SK-N-SH (cell line): ENCODE data around the gene MAGI2. TPM values are rescaled to one million over a fixed set of nuclear protein-coding genes. Genes with fewer than 3 reads are reported as not detected.

Experiments
- CTCF ChIA-PET: fragments of 300-600, 350-600 bp; formaldehyde crosslinking; extraction: SDS; loops from one replicate; lab custom pipeline; 2021; lab: Yijun Ruan, JAX
- POLR2A ChIA-PET: fragments of 350-600 bp; sonication (Branson Sonifier 250); formaldehyde crosslinking; extraction: SDS; loops from one replicate; lab custom pipeline; 2020; ENCODE audit warnings: antibody characterized with exemption, inconsistent platforms; lab: Yijun Ruan, JAX
- DNase-seq: peaks from one replicate; pipeline ENCODE4 v3.0.0; 2012
- H2AFZ ChIP-seq: fragments of 200-600 bp; sonication (generic); 2 replicates; pipeline ENCODE4 v1.8.1; 2016; ENCODE audit warnings: antibody characterized with exemption, mild to moderate bottlenecking, low read depth
- H3F3A ChIP-seq: fragments of 200-600 bp; sonication (generic); replicated peaks from 2 replicates; pipeline ENCODE3; 2016; ENCODE audit warnings: antibody characterized with exemption, mild to moderate bottlenecking; ENCODE audit not compliant: insufficient read depth
- H3K27ac ChIP-seq, 2 experiments: fragments of 200-500 bp in 1 of 2; fragments of 200-600 bp in 1 of 2; sonication (Bioruptor generic) in 1 of 2; sonication (generic), shearing (Covaris generic) in 1 of 2; 2 replicates each; pipeline versions ENCODE4 v1.5.1 to v1.6.1; 2014 to 2016; ENCODE audit warnings: low read depth in 2 of 2, inconsistent platforms in 1 of 2, low read length in 1 of 2, mild to moderate bottlenecking in 1 of 2, mixed read lengths in 1 of 2
- H3K27me3 ChIP-seq: fragments of 200-600 bp; sonication (generic), shearing (Covaris generic); 2 replicates; pipeline ENCODE4 v1.6.1; 2016; ENCODE audit warnings: mixed run types; ENCODE audit not compliant: insufficient read depth
- H3K36me3 ChIP-seq, 2 experiments: fragments of 200-500 bp in 1 of 2; fragments of 200-600 bp in 1 of 2; sonication (Bioruptor generic) in 1 of 2; sonication (generic) in 1 of 2; replicated peaks in 1 of 2; 2 replicates each; pipeline versions ENCODE3 to v1.5.1; 2014 to 2016; ENCODE audit warnings: low read length in 1 of 2, mild to moderate bottlenecking in 1 of 2; ENCODE audit not compliant: insufficient read depth in 2 of 2, control insufficient read depth in 1 of 2
- H3K4me1 ChIP-seq, 2 experiments: fragments of 200-500 bp in 1 of 2; fragments of 200-600 bp in 1 of 2; sonication (Bioruptor generic) in 1 of 2; sonication (generic), shearing (Covaris generic) in 1 of 2; 2 replicates each; pipeline versions ENCODE4 v1.5.1 to v1.6.1; 2014 to 2016; ENCODE audit warnings: low read depth in 1 of 2, low read length in 1 of 2, mixed run types in 1 of 2; ENCODE audit not compliant: insufficient read depth in 2 of 2, control insufficient read depth in 1 of 2
- H3K4me2 ChIP-seq: fragments of 200-600 bp; sonication (generic), shearing (Covaris generic); 2 replicates; pipeline ENCODE4 v1.6.1; 2017; ENCODE audit warnings: mixed run types
- H3K4me3 ChIP-seq, 2 experiments: fragments of 200-500 bp in 1 of 2; fragments of 200-600 bp in 1 of 2; sonication (Bioruptor generic) in 1 of 2; sonication (generic), shearing (Covaris generic) in 1 of 2; 2 replicates each; pipeline versions ENCODE4 v1.5.1 to v1.8.1; 2014 to 2016; ENCODE audit warnings: low read depth in 2 of 2, inconsistent platforms in 1 of 2, low read length in 1 of 2, mild to moderate bottlenecking in 1 of 2, mixed read lengths in 1 of 2, moderate library complexity in 1 of 2
- H3K79me2 ChIP-seq: fragments of 200-600 bp; sonication (generic); 2 replicates; pipeline ENCODE4 v1.8.1; 2017; ENCODE audit warnings: mild to moderate bottlenecking; ENCODE audit not compliant: insufficient read depth
- H3K9ac ChIP-seq: fragments of 200-600 bp; sonication (generic); 2 replicates; pipeline ENCODE4 v1.6.1; 2017; ENCODE audit warnings: mixed run types
- H3K9me2 ChIP-seq: fragments of 200-600 bp; sonication (generic); 2 replicates; pipeline ENCODE4 v1.6.1; 2017; ENCODE audit warnings: mixed run types
- H3K9me3 ChIP-seq: fragments of 200-600 bp; sonication (generic); 2 replicates; pipeline ENCODE4 v1.6.1; 2017; ENCODE audit warnings: mixed run types, mild to moderate bottlenecking, moderate library complexity
- H4K20me1 ChIP-seq: fragments of 200-600 bp; sonication (generic); 2 replicates; pipeline ENCODE4 v1.6.1; 2017; ENCODE audit warnings: mild to moderate bottlenecking, mixed run types; ENCODE audit not compliant: insufficient read depth
- ELF1 ChIP-seq: IDR thresholded peaks from 2 replicates; pipeline ENCODE4 v1.4.0; 2012
- EP300 ChIP-seq, 2 experiments: IDR thresholded peaks; 2 replicates each; pipeline versions ENCODE4 v1.4.0 to v1.6.1; 2012; ENCODE audit warnings: borderline replicate concordance in 1 of 2, low read depth in 1 of 2, low read length in 1 of 2
- FOSL2 ChIP-seq: IDR thresholded peaks from 2 replicates; pipeline ENCODE4 v1.4.0; 2012; ENCODE audit warnings: low read depth, mild to moderate bottlenecking, moderate library complexity, borderline replicate concordance
- FOXJ3 ChIP-seq: sonication (generic); formaldehyde crosslinking; IDR thresholded peaks from 2 replicates; pipeline ENCODE4 v1.5.1; 2020; ENCODE audit warnings: mild to moderate bottlenecking, missing genetic modification reagents
- FOXM1 ChIP-seq: IDR thresholded peaks from 2 replicates; pipeline ENCODE4 v1.4.0; 2012; ENCODE audit warnings: low read depth, mild to moderate bottlenecking
- JUND ChIP-seq: IDR thresholded peaks from 2 replicates; pipeline ENCODE4 v1.4.0; 2012
- MEF2A ChIP-seq: IDR thresholded peaks from 2 replicates; pipeline ENCODE4 v1.4.0; 2012; ENCODE audit warnings: low read depth, borderline replicate concordance
- NFIC ChIP-seq: IDR thresholded peaks from 2 replicates; pipeline ENCODE4 v1.4.0; 2012; ENCODE audit warnings: borderline replicate concordance
- NRF1 ChIP-seq: IDR thresholded peaks from 2 replicates; pipeline ENCODE4 v1.6.1; 2012; ENCODE audit warnings: low read depth, mild to moderate bottlenecking, low read length
- POLR2AphosphoS5 ChIP-seq: IDR thresholded peaks from 2 replicates; pipeline ENCODE4 v1.6.1; 2012; ENCODE audit warnings: low read depth, low read length
- RXRA ChIP-seq: IDR thresholded peaks from 2 replicates; pipeline ENCODE4 v1.4.0; 2012; ENCODE audit warnings: low read depth, mild to moderate bottlenecking, borderline replicate concordance
- SIN3A ChIP-seq: IDR thresholded peaks from 2 replicates; pipeline ENCODE4 v1.6.1; 2012; ENCODE audit warnings: low read depth, mild to moderate bottlenecking, low read length, moderate library complexity, borderline replicate concordance
- TAF1 ChIP-seq: IDR thresholded peaks from 2 replicates; pipeline ENCODE4 v1.6.1; 2012; ENCODE audit warnings: low read depth, mild to moderate bottlenecking, low read length, moderate library complexity, borderline replicate concordance
- TCF12 ChIP-seq: IDR thresholded peaks from 2 replicates; pipeline ENCODE4 v1.4.0; 2012
- YY1 ChIP-seq: IDR thresholded peaks from 2 replicates; pipeline ENCODE4 v1.4.0; 2012; ENCODE audit warnings: low read depth, mild to moderate bottlenecking
- WGBS: methylation state at CpG from one replicate; pipeline ENCODE4 v1.1.6; 2017; ENCODE audit warnings: low lambda C conversion rate; 5-methylcytosine and 5-hydroxymethylcytosine counted together
- polyA plus RNA-seq, 3 experiments: library from polyadenylated mRNA; depleted of rRNA; stranded (reverse); fragments of >200 nt; gene quantifications; 2 replicates each; pipeline ENCODE4 v1.2.3, GENCODE V29; 2012
- TF ChIP-seq, protein P1 (sequence below): IDR thresholded peaks from 2 replicates; pipeline ENCODE4 v1.4.0; 2012; ENCODE audit warnings: low read depth, borderline replicate concordance
- TF ChIP-seq, protein P2 (sequence below): IDR thresholded peaks from 2 replicates; pipeline ENCODE4; 2012

MAGI2 gene
- polyA plus RNA-seq, 1 of the 3 experiments (the other 2 are of a cell fraction): 1.1 TPM

DNA sequence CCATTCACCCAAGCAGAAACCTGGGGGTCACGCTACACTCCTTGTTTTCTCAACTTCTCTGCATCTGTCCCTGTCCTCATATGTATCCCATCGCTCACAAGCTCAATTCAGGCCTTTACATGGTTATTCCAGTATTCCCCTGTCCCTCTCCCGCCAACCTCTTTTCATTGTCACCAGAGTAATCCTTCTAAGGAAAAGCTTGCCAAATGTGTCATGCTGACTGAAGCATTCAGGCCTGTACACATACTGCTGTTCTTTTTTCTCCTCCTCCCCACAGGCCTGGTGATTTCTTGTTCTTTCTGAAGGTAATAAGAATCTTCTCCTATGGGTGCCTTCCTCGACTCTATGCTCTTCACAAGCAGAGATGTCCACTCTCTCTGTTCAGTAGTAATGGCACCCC, 1372.7 kb downstream of the MAGI2 start:
- no peaks in the 10 kb centered on the region for H3K27me3 ChIP-seq
- peaks cover 5% of the 10 kb centered on the region for H3F3A ChIP-seq
- no peaks in the 10 kb centered on the region for H3K9me3 ChIP-seq
- H3K79me2 ChIP-seq: no peaks in the 10 kb centered on the region
- H3K36me3 ChIP-seq: no peaks in the 10 kb centered on the region
- no peaks in the 10 kb centered on the region for H4K20me1 ChIP-seq
- no peaks in the 10 kb centered on the region for H3K9me2 ChIP-seq
- ChIA-PET POLR2A (no interaction called here), CTCF (interaction anchor here (0.9 to 1.5 kb wide), 2 partner anchors 10 to 60 kb away, joined by 3 to 6 read pairs; no protein-coding TSS in a partner anchor)
- H3K4me1 ChIP-seq: peaks cover 9 to 15% of the 10 kb centered on the region in 2 experiments; a peak in 3 of 4 replicates
- no peak overlapping the region for H3K4me3 ChIP-seq
- H2AFZ ChIP-seq: no peak overlapping the region
- 82% methylated on average over 4 of the region's 4 CpGs for WGBS
- no peak for DNase-seq
- no peak overlapping the region for H3K27ac ChIP-seq
- no peak overlapping the region for H3K4me2 ChIP-seq
- TF ChIP-seq, protein P1, sequence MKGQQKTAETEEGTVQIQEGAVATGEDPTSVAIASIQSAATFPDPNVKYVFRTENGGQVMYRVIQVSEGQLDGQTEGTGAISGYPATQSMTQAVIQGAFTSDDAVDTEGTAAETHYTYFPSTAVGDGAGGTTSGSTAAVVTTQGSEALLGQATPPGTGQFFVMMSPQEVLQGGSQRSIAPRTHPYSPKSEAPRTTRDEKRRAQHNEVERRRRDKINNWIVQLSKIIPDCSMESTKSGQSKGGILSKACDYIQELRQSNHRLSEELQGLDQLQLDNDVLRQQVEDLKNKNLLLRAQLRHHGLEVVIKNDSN: no peak
- TF ChIP-seq, protein P2, sequence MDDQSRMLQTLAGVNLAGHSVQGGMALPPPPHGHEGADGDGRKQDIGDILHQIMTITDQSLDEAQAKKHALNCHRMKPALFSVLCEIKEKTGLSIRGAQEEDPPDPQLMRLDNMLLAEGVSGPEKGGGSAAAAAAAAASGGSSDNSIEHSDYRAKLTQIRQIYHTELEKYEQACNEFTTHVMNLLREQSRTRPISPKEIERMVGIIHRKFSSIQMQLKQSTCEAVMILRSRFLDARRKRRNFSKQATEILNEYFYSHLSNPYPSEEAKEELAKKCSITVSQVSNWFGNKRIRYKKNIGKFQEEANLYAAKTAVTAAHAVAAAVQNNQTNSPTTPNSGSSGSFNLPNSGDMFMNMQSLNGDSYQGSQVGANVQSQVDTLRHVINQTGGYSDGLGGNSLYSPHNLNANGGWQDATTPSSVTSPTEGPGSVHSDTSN: no peak
- TF ChIP-seq RXRA (no peak), FOSL2 (no peak), FOXJ3 (CRISPR knock-in tag) (no peak)
- no peak overlapping the region for H3K9ac ChIP-seq

DNA sequence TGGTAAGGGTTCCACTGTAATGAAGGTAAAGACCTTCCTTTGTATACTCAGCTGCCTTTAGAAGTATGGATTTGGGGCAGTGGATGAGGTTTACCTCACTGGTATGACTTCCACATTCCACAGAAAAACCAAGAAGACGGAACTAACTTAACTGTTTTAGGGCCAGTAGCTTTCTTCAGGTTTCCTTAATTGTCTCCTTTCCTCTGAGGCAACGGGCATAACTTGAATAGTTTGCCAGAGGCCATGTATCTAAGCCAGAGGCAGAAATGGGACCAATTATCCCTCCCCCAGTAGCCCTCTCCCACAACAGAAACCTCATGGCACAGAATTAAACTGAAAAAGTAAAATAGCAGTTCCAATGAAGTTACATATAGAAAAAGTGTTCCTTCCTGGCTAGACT, 1373.2 kb downstream of the MAGI2 start:
- 76% methylated on average over 2 of the region's 2 CpGs for WGBS
- Histone ChIP-seq H4K20me1 (no peaks in the 10 kb centered on the region), H3K4me1 (peaks cover 9 to 15% of the 10 kb centered on the region in 2 experiments; a peak in 3 of 4 replicates), H3K9ac (no peak overlapping the region), H3K4me2 (no peak overlapping the region), H3K27me3 (no peaks in the 10 kb centered on the region), H3K27ac (no peak overlapping the region), H3K36me3 (no peaks in the 10 kb centered on the region), H2AFZ (no peak overlapping the region), H3F3A (peaks cover 5% of the 10 kb centered on the region), H3K9me3 (no peaks in the 10 kb centered on the region), H3K9me2 (no peaks in the 10 kb centered on the region), H3K79me2 (no peaks in the 10 kb centered on the region), H3K4me3 (no peak overlapping the region)
- CTCF ChIA-PET: interaction anchor here (0.9 to 1.5 kb wide), 2 partner anchors 10 to 60 kb away, joined by 3 to 6 read pairs; no protein-coding TSS in a partner anchor
- TF ChIP-seq NRF1 (no peak), RXRA (no peak), TCF12 (no peak), TAF1 (no peak), MEF2A (no peak), YY1 (no peak), FOXM1 (no peak), POLR2AphosphoS5 (no peak), JUND (no peak), NFIC (no peak), SIN3A (no peak), FOSL2 (no peak), EP300 (IDR thresholded peaks at IDR 0.05; ENCODE audit: borderline replicate concordance in 1 of 2, low read depth in 1 of 2, low read length in 1 of 2) (no peak), ELF1 (no peak)
- no peak for DNase-seq
- POLR2A ChIA-PET: no interaction called here
